Liver (tissue), 9 donors: ENCODE measurements around the gene FILIP1. TPM values are rescaled to one million over a fixed set of nuclear protein-coding genes. Genes with fewer than 3 reads are reported as not detected.

Experiments
- DNase-seq: peaks from one replicate; pipeline ENCODE4 v3.0.0-alpha.2; 2017; ENCODE audit warnings: low spot score
- H3K27ac ChIP-seq, 2 donors: one replicate each; pipeline ENCODE4 v1.7.0; 2013; ENCODE audit warnings: inconsistent platforms in 2 of 2, low read length in 2 of 2, control low read depth in 1 of 2, low read depth in 1 of 2, mild to moderate bottlenecking in 1 of 2
- H3K27me3 ChIP-seq, 4 donors: one replicate each; pipeline versions ENCODE4 v1.6.1 to v1.7.0; 2013; ENCODE audit warnings: low read length in 3 of 4, inconsistent platforms in 1 of 4, mild to moderate bottlenecking in 1 of 4, moderate library complexity in 1 of 4; ENCODE audit not compliant: control insufficient read depth in 4 of 4, insufficient read depth in 4 of 4
- H3K36me3 ChIP-seq, 4 donors: one replicate each; pipeline versions ENCODE4 v1.6.1 to v1.7.0; 2013; ENCODE audit warnings: low read length in 3 of 4, mild to moderate bottlenecking in 3 of 4, low read depth in 1 of 4, moderate library complexity in 1 of 4; ENCODE audit not compliant: control insufficient read depth in 4 of 4, insufficient read depth in 3 of 4
- H3K4me1 ChIP-seq, 4 donors: one replicate each; pipeline versions ENCODE4 v1.6.1 to v1.7.0; 2013; ENCODE audit warnings: low read length in 3 of 4, mild to moderate bottlenecking in 3 of 4, moderate library complexity in 1 of 4; ENCODE audit not compliant: control insufficient read depth in 4 of 4, insufficient read depth in 4 of 4
- H3K4me3 ChIP-seq, 3 donors: one replicate each; pipeline versions ENCODE4 v1.6.1 to v1.7.0; 2013; ENCODE audit warnings: low read length in 3 of 3, control low read depth in 1 of 3, low read depth in 1 of 3, mild to moderate bottlenecking in 1 of 3
- H3K9ac ChIP-seq, 2 donors: one replicate each; pipeline ENCODE4 v1.7.0; 2013; ENCODE audit warnings: low read length in 2 of 2, mild to moderate bottlenecking in 2 of 2, moderate library complexity in 2 of 2, control low read depth in 1 of 2, low read depth in 1 of 2
- H3K9me3 ChIP-seq, 4 donors: one replicate each; pipeline versions ENCODE4 v1.6.1 to v1.7.0; 2013; ENCODE audit warnings: low read length in 3 of 4; ENCODE audit not compliant: control insufficient read depth in 4 of 4
- EGR1 ChIP-seq, 2 donors: IDR thresholded peaks; 2 replicates each; pipeline ENCODE4 v1.6.1; 2016 to 2018; ENCODE audit warnings: antibody characterized with exemption in 2 of 2, low read depth in 2 of 2
- FOXA1 ChIP-seq: IDR thresholded peaks from 2 replicates; pipeline ENCODE4 v1.6.1; 2016; ENCODE audit warnings: antibody characterized with exemption
- FOXA2 ChIP-seq: IDR thresholded peaks from 2 replicates; pipeline ENCODE4 v1.6.1; 2016; ENCODE audit warnings: antibody characterized with exemption
- HNF4A ChIP-seq, 2 donors: conservative IDR thresholded peaks; 2 replicates each; pipeline ENCODE4 v1.6.1; 2016; ENCODE audit warnings: antibody characterized with exemption in 2 of 2, mild to moderate bottlenecking in 2 of 2
- HNF4G ChIP-seq: IDR thresholded peaks from 2 replicates; pipeline ENCODE4 v1.6.1; 2016; ENCODE audit warnings: antibody characterized with exemption
- JUND ChIP-seq, 2 donors: IDR thresholded peaks; 2 replicates each; pipeline ENCODE4 v1.6.1; 2016; ENCODE audit warnings: antibody characterized with exemption in 2 of 2
- NR2F2 ChIP-seq: IDR thresholded peaks from 2 replicates; pipeline ENCODE4 v1.6.1; 2016; ENCODE audit warnings: antibody characterized with exemption
- RXRA ChIP-seq, 2 donors: IDR thresholded peaks; 2 replicates each; pipeline ENCODE4 v1.6.1; 2017 to 2018; ENCODE audit warnings: antibody characterized with exemption in 2 of 2, mild to moderate bottlenecking in 1 of 2
- SP1 ChIP-seq: IDR thresholded peaks from 2 replicates; pipeline ENCODE4 v1.6.1; 2018; ENCODE audit warnings: antibody characterized with exemption, mild to moderate bottlenecking
- TAF1 ChIP-seq: conservative IDR thresholded peaks from 2 replicates; pipeline ENCODE4 v1.6.1; 2016; ENCODE audit warnings: antibody characterized with exemption, mild to moderate bottlenecking
- WGBS: extraction: QIAGEN DNeasy Blood & Tissue Kit; methylation state at CpG from one replicate; pipeline ENCODE4 v1.1.7; 2013; 5-methylcytosine and 5-hydroxymethylcytosine counted together
- polyA plus RNA-seq, 2 donors: library from polyadenylated mRNA; stranded (reverse) in 1 of 2; unstranded in 1 of 2; fragments of 200-250 nt in 1 of 2; fragments of >200 nt in 1 of 2; fragmentation: Nextera tagmentation in 1 of 2; extraction: Ambion mirVana in 1 of 2; gene quantifications; one replicate each; pipeline versions ENCODE4 v1.2.1 to v1.2.3, GENCODE V29; 2013 to 2015
- total RNA-seq, 2 donors: library from RNA; depleted of rRNA; stranded (reverse); fragments of >200 nt; gene quantifications; one replicate each; pipeline ENCODE4 v1.2.3, GENCODE V29; 2014
- TF ChIP-seq, protein P1 (sequence below): IDR thresholded peaks from 2 replicates; pipeline ENCODE4 v1.6.1; 2016; ENCODE audit warnings: antibody characterized with exemption
- TF ChIP-seq, protein P2 (sequence below): IDR thresholded peaks from 2 replicates; pipeline ENCODE4 v1.6.1; 2016; ENCODE audit warnings: antibody characterized with exemption
- TF ChIP-seq, protein P3 (sequence below): IDR thresholded peaks from 2 replicates; pipeline ENCODE4 v1.6.1; 2016; ENCODE audit warnings: antibody characterized with exemption, mild to moderate bottlenecking
- TF ChIP-seq, protein P4 (sequence below): fragments of 150-350 bp; IDR thresholded peaks from 2 replicates; pipeline ENCODE4 v1.5.1; 2017; ENCODE audit warnings: improper control_type of control experiment, low read depth, low read length; ENCODE audit not compliant: missing input control
- TF ChIP-seq, protein P5 (sequence below): IDR thresholded peaks from 2 replicates; pipeline ENCODE4 v1.6.1; 2016; ENCODE audit warnings: antibody characterized with exemption
- donor health status: healthy.
- donor health status: healthy.
- donor health status: healthy.
- donor health status: healthy.
- donor health status: healthy.

Gene FILIP1
- total and polyA plus RNA-seq, 4 donors: 0.70 to 2.8 (median 1.1) TPM

DNA sequence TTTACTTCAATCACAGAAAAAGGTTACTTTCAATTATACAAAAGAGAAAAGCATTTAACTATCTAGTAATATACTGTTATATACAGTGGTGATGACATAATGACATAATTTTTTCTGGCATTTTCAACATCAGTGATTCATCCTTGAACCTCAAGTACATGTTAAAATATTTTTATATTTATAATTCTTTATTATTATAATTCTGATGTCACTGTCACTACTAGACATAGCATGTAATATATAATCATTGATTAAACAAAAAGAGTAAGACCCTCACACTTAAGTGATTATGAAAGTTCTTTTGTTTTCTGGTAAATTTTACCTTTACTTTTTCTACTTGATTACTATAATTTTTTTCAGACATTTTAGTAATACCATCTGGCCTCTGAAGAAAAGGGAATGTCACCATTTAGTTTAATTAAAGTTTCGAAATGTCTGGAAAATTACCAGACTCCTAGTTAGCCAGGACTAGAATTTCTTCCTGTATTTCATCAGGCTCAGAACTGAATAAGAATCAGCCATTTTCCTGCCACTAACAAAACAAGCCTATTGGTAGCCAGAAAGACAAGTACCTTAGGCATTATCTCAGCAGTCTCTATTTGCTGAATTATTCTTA is 71.5 kb downstream of the FILIP1 start:
- no peak for DNase-seq
- H3K9ac ChIP-seq: no peak overlapping the region
- TF ChIP-seq HNF4G: no peak
- no peaks in the 10 kb centered on the region for H3K27me3 ChIP-seq
- no peaks in the 10 kb centered on the region for H3K4me1 ChIP-seq
- H3K9me3 ChIP-seq: no peaks in the 10 kb centered on the region
- no peaks in the 10 kb centered on the region for H3K36me3 ChIP-seq
- no peak overlapping the region for H3K27ac ChIP-seq
- no peak overlapping the region for H3K4me3 ChIP-seq
- WGBS: 49% methylated on average over 1 of the region's 1 CpG

DNA sequence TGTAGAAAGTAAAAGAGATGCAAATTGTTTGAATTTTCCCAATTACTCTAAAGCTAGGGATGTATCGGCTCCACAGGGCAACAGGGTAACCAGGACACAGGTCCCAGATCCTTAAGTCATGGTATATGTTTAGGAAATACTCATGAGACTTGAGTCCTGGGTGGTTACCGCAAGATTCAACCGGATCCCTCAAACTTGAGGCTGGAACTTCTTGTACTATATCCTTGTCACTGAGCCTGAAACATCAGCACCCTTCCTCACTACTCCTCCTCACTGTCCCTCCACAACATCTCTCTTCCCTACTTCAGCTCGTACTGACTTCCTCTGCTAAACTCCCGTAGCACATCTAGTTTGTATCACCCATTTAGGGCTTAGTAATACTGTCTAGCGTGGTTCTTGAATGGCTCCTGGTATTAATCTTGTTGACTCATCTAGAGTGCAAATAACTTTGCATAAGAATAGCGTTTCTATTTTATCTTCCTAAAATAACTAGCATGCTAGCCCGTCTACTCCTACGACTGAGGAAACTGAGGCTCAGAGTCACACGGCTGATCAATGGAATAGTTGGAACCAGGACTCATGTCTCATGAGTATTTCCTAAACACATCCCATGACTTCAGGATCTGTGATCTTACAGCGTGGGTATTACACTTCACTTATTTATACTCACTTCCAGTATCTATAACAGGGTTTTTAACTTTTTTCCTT is 72.1 kb downstream of the FILIP1 start:
- no peak for DNase-seq
- no peak overlapping the region for H3K4me3 ChIP-seq
- H3K9ac ChIP-seq: no peak overlapping the region
- H3K9me3 ChIP-seq: no peaks in the 10 kb centered on the region
- H3K4me1 ChIP-seq: no peaks in the 10 kb centered on the region
- TF ChIP-seq RXRA (IDR thresholded peaks at IDR 0.05) (no peak), TAF1 (no peak), NR2F2 (no peak), EGR1 (IDR thresholded peaks at IDR 0.05; ENCODE audit: low read depth in 2 of 2) (no peak), FOXA1 (no peak), HNF4A (conservative IDR thresholded peaks at IDR 0.05) (no peak), SP1 (no peak), FOXA2 (no peak), HNF4G (no peak), JUND (IDR thresholded peaks at IDR 0.05) (no peak)
- TF ChIP-seq, protein P1, sequence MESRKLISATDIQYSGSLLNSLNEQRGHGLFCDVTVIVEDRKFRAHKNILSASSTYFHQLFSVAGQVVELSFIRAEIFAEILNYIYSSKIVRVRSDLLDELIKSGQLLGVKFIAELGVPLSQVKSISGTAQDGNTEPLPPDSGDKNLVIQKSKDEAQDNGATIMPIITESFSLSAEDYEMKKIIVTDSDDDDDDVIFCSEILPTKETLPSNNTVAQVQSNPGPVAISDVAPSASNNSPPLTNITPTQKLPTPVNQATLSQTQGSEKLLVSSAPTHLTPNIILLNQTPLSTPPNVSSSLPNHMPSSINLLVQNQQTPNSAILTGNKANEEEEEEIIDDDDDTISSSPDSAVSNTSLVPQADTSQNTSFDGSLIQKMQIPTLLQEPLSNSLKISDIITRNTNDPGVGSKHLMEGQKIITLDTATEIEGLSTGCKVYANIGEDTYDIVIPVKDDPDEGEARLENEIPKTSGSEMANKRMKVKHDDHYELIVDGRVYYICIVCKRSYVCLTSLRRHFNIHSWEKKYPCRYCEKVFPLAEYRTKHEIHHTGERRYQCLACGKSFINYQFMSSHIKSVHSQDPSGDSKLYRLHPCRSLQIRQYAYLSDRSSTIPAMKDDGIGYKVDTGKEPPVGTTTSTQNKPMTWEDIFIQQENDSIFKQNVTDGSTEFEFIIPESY: no peak
- TF ChIP-seq, protein P2, sequence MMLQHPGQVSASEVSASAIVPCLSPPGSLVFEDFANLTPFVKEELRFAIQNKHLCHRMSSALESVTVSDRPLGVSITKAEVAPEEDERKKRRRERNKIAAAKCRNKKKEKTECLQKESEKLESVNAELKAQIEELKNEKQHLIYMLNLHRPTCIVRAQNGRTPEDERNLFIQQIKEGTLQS: no peak
- TF ChIP-seq, protein P3, sequence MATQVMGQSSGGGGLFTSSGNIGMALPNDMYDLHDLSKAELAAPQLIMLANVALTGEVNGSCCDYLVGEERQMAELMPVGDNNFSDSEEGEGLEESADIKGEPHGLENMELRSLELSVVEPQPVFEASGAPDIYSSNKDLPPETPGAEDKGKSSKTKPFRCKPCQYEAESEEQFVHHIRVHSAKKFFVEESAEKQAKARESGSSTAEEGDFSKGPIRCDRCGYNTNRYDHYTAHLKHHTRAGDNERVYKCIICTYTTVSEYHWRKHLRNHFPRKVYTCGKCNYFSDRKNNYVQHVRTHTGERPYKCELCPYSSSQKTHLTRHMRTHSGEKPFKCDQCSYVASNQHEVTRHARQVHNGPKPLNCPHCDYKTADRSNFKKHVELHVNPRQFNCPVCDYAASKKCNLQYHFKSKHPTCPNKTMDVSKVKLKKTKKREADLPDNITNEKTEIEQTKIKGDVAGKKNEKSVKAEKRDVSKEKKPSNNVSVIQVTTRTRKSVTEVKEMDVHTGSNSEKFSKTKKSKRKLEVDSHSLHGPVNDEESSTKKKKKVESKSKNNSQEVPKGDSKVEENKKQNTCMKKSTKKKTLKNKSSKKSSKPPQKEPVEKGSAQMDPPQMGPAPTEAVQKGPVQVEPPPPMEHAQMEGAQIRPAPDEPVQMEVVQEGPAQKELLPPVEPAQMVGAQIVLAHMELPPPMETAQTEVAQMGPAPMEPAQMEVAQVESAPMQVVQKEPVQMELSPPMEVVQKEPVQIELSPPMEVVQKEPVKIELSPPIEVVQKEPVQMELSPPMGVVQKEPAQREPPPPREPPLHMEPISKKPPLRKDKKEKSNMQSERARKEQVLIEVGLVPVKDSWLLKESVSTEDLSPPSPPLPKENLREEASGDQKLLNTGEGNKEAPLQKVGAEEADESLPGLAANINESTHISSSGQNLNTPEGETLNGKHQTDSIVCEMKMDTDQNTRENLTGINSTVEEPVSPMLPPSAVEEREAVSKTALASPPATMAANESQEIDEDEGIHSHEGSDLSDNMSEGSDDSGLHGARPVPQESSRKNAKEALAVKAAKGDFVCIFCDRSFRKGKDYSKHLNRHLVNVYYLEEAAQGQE: no peak
- TF ChIP-seq, protein P4, sequence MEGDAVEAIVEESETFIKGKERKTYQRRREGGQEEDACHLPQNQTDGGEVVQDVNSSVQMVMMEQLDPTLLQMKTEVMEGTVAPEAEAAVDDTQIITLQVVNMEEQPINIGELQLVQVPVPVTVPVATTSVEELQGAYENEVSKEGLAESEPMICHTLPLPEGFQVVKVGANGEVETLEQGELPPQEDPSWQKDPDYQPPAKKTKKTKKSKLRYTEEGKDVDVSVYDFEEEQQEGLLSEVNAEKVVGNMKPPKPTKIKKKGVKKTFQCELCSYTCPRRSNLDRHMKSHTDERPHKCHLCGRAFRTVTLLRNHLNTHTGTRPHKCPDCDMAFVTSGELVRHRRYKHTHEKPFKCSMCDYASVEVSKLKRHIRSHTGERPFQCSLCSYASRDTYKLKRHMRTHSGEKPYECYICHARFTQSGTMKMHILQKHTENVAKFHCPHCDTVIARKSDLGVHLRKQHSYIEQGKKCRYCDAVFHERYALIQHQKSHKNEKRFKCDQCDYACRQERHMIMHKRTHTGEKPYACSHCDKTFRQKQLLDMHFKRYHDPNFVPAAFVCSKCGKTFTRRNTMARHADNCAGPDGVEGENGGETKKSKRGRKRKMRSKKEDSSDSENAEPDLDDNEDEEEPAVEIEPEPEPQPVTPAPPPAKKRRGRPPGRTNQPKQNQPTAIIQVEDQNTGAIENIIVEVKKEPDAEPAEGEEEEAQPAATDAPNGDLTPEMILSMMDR: no peak
- TF ChIP-seq, protein P5, sequence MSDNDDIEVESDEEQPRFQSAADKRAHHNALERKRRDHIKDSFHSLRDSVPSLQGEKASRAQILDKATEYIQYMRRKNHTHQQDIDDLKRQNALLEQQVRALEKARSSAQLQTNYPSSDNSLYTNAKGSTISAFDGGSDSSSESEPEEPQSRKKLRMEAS: no peak
- H3K27ac ChIP-seq: no peak overlapping the region
- no peaks in the 10 kb centered on the region for H3K27me3 ChIP-seq
- 68% methylated on average over 11 of the region's 11 CpGs for WGBS
- H3K36me3 ChIP-seq: no peaks in the 10 kb centered on the region
